HG02885 (cell line): ENCODE measurements around the gene KLHL29.

Source experiments
- ATAC-seq: cut with Tn5 transposase; IDR thresholded peaks from one replicate; pipeline ENCODE4 v1.9.1; 2021; ENCODE audit warnings: mild to moderate bottlenecking; ENCODE audit not compliant: unreplicated experiment, poor library complexity

Gene KLHL29

DNA sequence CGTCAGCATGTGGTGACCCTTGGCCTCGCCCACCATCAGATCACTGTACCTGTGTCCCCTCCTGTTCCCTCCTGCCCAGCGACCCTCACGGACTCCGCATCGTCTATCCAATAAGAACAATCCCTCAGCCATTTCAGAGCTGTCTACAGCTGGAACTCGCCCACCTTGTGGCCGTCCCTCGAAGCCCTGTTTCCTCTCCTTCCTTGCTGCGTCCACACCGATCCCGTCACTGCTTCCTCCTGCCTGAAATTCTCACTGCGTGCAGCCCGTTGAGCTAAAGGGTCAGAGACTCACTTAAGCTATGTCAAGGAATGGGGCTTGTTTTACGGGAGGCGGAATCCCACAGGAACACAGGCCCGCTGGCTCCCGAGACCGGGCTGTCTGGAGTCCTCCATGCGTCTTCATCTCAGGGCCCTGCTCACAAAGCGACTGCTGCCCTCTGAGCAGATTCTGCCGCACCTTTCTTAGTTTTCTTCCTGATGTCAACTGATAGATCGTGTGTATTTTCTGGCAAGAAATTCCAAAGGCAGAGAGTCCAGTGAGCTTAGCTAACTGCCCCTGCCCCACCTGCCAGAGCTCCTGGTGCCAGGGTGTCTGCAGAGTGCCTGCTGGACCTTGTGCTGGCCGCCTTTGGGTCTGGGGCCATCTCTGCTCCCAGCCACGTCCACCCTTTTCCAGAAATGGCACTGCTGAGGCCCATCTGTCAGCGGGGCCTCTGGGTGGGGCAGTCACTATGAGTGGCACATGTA is 35.3 kb downstream of the KLHL29 start:
- ATAC-seq: no peak

DNA sequence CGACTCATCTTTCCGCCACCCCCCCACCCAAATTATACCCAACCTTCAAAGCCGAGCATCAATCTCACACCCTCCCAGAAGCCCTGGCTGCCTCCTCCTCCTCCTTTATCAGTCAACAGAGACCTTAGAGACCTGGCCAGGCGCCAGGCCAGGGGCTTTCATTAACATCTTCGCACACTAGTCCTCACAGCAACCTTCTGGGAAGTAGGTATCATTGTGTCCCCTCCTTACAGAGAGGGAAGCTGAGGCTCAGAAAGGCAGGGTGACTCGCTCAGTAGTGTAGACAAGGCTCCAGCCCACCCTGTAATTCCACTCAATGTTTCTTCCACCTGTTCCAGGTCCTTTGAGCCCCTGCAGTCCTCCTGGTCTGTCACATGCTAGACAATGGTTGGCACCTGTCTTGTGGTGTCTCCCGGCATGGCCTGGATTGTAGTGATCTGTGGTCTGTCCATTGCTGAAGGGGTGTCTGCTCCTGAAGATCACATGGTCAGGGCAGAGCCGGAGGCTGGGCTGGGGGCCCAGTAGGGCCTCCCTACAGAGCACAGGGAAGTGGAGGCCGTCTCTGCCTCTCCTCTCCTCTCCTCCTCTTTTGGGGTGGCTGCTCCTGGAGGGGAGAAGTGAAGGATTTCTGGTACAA is 36.0 kb downstream of the KLHL29 start:
- ATAC-seq: no peak

- no peak for ATAC-seq
These were observed 37.4 kb downstream of the KLHL29 start for GRCh38 chr2:23422089-23423061.

DNA sequence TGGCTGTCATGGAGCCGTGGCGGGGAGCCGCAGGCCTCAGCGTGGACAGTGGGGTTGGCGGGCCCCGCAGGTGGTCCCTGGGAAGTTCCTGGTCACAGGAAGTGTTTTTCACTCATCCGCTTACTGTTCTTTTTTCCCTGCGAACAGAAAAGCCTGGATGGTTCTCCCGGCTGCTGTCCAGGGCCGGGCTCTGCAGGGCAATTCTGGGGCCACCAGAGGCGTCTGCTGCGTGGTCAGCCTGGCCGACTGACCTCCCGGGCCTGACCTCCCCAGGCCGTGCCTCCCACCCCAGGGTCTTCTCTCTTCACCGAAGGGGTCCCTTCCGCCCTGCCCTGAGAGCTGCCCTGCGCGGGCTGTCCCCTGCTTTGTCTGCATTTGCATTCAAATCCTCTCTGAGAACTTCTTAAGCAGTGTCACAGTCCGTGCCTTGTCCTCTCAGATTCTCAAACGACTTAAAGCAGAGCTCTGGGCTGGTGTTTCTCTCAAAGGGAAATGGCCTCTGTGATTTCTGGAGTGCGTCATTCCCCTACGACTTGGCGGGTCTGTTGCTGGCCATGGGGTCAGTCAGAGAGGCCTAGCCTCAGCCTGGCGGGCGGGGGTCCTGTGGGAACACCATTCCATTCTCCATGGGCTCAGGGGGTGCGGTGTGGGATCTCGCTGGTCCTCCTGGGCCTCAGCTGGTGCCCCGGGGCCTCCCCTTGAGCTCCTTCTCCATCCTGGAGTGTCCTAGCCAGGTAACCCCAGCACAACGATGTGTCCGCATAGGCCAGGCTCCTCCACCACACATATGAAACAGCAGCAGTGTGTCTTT is 38.3 kb downstream of the KLHL29 start:
- no peak for ATAC-seq

DNA sequence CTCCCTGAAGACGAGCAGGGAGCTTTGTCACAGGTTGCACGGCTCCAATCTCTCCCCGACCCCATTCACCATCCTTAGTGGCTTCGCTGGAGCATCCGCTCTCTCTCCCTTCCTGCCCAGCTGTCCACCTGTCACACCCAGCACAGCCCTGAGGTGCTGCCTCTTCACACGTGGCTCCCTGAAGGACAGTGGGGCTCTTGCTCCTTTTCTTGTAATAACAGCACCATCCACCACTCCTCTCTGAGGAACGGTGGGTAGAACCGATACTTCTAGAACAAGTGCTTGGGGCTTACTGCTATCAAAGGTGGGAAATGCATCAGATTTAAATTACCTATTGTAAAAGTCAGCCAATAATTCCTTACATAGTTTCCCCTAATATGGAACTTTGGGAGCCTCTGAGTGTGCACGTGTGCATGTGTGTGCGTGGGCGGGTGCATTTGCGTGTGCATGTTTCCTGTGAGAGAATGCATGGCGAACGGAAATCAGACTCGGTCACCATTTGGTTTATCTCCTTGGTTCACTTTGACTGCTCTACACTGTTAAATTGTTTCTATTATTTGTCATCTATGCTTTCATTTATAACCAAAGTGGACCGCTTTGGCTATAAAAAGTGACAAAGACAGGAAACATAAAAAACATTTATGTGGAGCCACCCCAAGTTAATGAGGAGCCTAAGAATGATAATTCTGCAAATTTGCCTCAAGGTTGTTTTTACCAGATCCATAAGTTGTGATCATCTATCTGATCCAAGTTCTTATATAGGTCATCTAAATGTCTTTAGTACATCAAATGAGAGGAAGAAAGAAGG is 39.1 kb downstream of the KLHL29 start:
- peak; percentile 67 for ATAC-seq

DNA sequence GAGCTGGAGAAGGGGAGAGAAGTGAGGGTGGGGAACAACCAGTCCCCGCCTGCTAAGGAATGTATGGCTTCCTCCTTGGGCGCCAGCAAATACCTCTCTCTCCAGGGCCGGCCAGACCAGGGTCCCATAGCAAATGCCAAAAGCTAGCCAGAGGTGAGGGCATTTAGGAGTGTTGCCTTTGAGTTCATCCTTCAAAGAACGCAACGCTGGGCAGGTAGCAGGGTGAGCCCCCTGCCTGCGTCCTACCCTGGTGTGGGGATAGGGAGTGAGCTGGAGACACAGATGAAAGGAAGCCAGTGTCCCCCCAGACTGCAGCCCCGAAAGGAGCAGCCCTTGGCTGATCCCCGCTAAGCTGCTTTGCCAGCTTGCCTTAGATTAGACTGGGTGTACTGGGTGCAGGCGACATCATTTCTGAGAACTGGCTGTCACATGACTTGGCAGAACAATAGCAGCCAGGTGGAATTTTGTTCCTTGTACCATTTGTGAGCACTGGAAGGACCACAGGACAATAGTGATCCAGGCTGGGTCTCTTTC is 40.4 kb downstream of the KLHL29 start:
- ATAC-seq: no peak

GRCh38 chr2:23425885-23426262 is 40.9 kb downstream of the KLHL29 start:
- ATAC-seq: no peak

DNA sequence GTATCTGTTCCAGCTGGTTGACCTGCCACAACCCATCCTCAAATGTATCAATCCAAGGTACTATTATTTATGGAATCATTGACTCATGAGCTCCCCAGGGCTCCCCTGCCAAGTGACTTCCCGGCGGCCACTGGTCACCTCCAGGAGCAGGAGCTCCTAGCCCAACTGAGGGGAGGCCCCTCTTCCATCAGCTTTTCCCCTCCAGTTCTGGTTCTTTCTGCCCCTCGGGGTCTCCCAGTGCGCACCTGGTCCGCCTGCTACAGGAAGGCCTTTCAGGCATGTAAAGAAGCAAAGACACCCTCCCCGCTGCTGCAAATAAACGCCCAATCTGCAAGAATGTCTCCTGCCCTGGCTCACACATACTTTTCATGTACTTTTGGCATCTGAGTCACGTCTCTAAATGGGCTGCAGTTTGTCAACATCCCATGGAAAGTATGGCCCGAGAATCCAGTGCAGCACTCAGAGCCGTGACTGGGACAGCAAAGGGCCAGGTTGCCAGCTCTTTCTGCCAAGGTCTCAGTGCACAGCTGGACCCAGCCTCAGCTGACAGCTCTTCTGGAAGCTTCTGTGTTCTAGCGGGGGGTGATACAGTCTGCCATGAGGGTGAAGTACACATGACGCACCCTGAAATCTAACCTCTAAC is 41.4 kb downstream of the KLHL29 start:
- no peak for ATAC-seq

- ATAC-seq: no peak
These were observed 42.4 kb downstream of the KLHL29 start for GRCh38 chr2:23427350-23427749.

GRCh38 chr2:23427976-23428375 is 43.0 kb downstream of the KLHL29 start:
- no peak for ATAC-seq

- ATAC-seq: no peak
These were observed 44.1 kb downstream of the KLHL29 start for GRCh38 chr2:23429036-23429435.

DNA sequence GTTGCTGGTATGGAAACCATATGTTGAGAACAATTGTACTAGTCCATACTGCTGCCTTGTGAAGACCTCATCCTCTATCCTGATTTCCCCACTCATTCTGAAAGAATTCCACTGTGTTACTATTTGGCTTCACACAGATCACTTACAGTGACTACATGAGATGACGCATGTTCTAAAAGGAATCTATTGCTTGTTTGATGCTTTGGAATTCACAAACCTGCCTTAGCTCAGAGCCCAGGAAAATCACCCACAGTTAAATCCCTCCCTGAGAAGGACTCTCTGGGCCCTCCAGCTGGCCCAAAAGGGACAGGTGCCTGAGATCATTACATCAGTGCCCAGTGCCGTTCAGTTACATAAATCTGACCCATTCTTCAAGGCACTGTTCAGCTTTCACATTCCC is 45.3 kb downstream of the KLHL29 start:
- no peak for ATAC-seq

DNA sequence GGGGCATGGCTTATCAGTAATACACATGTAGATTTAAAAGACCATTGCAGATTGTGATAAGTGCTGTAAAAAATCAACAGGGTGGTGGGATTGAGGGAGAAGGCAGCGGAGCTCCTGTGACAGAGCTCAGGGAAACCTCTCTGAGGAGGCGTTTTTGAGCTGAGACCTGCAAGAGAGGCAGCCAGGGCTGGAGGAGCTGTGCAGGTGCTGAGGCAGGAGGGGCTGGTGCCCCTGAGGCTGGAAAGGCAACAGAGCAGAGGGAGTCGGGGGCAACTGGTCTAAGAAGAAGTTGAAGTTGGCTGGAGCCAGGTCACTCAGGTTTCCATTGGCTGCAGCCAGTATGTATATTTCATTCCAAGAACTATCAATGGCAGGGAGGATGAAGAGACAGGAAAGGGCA is 47.6 kb downstream of the KLHL29 start:
- ATAC-seq: no peak

- ATAC-seq: no peak
These were observed 48.3 kb downstream of the KLHL29 start for GRCh38 chr2:23433282-23433681.

- ATAC-seq: no peak
These were observed 49.7 kb downstream of the KLHL29 start for GRCh38 chr2:23434721-23435121.

GRCh38 chr2:23435250-23436035 is 50.5 kb downstream of the KLHL29 start:
- ATAC-seq: no peak

- no peak for ATAC-seq
These were observed 51.5 kb downstream of the KLHL29 start for GRCh38 chr2:23436346-23437098.
